ENCODE results near the gene TENM4.

- TF ChIP-seq CTCF (IDR thresholded peaks at IDR 0.05) (no peak), FOXM1 (IDR thresholded peaks at IDR 0.05; ENCODE audit: low read depth) (no peak), TAF1 (IDR thresholded peaks at IDR 0.05; ENCODE audit: borderline replicate concordance, low read depth, low read length) (no peak)
Measured at GRCh38 chr11:79393362-79394043, 47.3 kb downstream of the TENM4 start.

All from SK-N-SH (cell line).